Non-pigmented ciliary epithelial cell (primary cell): ENCODE results near the gene FCSK.

Source experiments
- DNase-seq: peaks from one replicate; pipeline ENCODE4 v3.0.0-alpha.2; 2010; ENCODE audit warnings: low read depth

Gene FCSK

GRCh38 chr16:70480127-70481105 lies 26.0 kb downstream of the FCSK start:
- DNase-seq: no peak

GRCh38 chr16:70481929-70482536 lies 27.6 kb downstream of the FCSK start:
- no peak for DNase-seq

GRCh38 chr16:70482624-70483023 lies 28.2 kb downstream of the FCSK start:
- DNase-seq: no peak

- no peak for DNase-seq
These were observed 29.0 kb downstream of the FCSK start for GRCh38 chr16:70483426-70483825.

- no peak for DNase-seq
These were observed 30.5 kb downstream of the FCSK start for GRCh38 chr16:70484867-70485266.

- no peak for DNase-seq
These were observed 35.9 kb downstream of the FCSK start for GRCh38 chr16:70490261-70490660.

GRCh38 chr16:70493802-70494201 lies 39.4 kb downstream of the FCSK start:
- DNase-seq: no peak

- DNase-seq: no peak
These were observed 39.9 kb downstream of the FCSK start for GRCh38 chr16:70494202-70494770.

- no peak for DNase-seq
These were observed 40.4 kb downstream of the FCSK start for GRCh38 chr16:70494777-70495176.

- no peak for DNase-seq
These were observed 41.2 kb downstream of the FCSK start for GRCh38 chr16:70495425-70496182.

- no peak for DNase-seq
These were observed 42.1 kb downstream of the FCSK start for GRCh38 chr16:70496513-70496912.

- no peak for DNase-seq
These were observed 54.4 kb downstream of the FCSK start for GRCh38 chr16:70508752-70509151.

- no peak for DNase-seq
These were observed 55.8 kb downstream of the FCSK start for GRCh38 chr16:70510216-70510615.

GRCh38 chr16:70511833-70512232 lies 57.4 kb downstream of the FCSK start:
- no peak for DNase-seq

- no peak for DNase-seq
These were observed 58.1 kb downstream of the FCSK start for GRCh38 chr16:70512456-70512855.

- DNase-seq: peak; percentile 59
These were observed 66.4 kb downstream of the FCSK start for GRCh38 chr16:70520612-70521297.

GRCh38 chr16:70522216-70523075 lies 68.1 kb downstream of the FCSK start:
- DNase-seq: no peak

GRCh38 chr16:70523076-70523742 lies 68.8 kb downstream of the FCSK start, which contains the start of gene COG4:
COG4 (minus strand) TSS chr16:70523554; CDS start chr16:70523543, 11 bp downstream.
- no peak for DNase-seq

GRCh38 chr16:70523743-70524398 lies 69.5 kb downstream of the FCSK start, which contains the start of gene SF3B3:
SF3B3 (plus strand) TSS chr16:70523816; CDS start chr16:70526657, 2,841 bp downstream.
- DNase-seq: no peak
